ENCODE data around the gene BCL11A.

DNA sequence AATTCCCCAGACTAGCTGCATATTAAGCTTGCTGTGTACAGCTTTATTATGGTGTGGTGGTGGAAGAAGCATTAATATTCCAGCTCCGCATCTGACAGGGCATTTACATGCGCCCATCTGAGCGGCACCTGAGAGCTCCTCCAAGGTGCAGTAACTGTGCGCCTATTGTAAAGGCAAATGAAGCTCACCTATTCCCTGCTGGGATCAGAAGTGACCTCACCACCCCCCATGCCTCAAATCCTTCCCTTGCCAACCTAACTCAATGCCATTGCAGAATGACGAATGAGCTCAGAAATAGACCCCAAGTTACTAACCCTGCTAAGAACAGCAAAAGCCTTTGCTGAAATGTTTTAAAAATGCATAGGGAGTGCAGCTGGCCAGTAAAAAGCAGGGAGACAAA lies 14.3 kb downstream of the BCL11A start:
- TF ChIP-seq POLR2G (IDR thresholded peaks at IDR 0.05; ENCODE audit: low read depth, low read length) (no peak), ERF (CRISPR knock-in tag; IDR thresholded peaks at IDR 0.05) (no peak), ZBTB7B (CRISPR knock-in tag; IDR thresholded peaks at IDR 0.05) (no peak), ZNF205 (CRISPR knock-in tag; IDR thresholded peaks at IDR 0.05) (no peak), ZNF33B (CRISPR knock-in tag; IDR thresholded peaks at IDR 0.05) (no peak), ZFX (CRISPR knock-in tag; IDR thresholded peaks at IDR 0.05; ENCODE audit: low read depth) (no peak), ZMYM4 (CRISPR knock-in tag; IDR thresholded peaks at IDR 0.05) (no peak), ETV6 (CRISPR knock-in tag; conservative IDR thresholded peaks at IDR 0.05) (no peak), ATF7 (IDR thresholded peaks at IDR 0.05) (no peak), ATF7 (CRISPR knock-in tag; IDR thresholded peaks at IDR 0.05) (no peak), SMC3 (IDR thresholded peaks at IDR 0.05; ENCODE audit: low read length) (no peak)

All from HepG2 (cell line).